ENCODE results near the gene GALNT16.

Gene GALNT16

GRCh38 chr14:69325646-69326265, 65.8 kb downstream of the GALNT16 start:
- DNase-seq (ENCODE audit: low read depth), result no peak
- H3K4me3 ChIP-seq (ENCODE audit: low read depth, low read length), result no peak overlapping the region

GRCh38 chr14:69326611-69327010, 66.7 kb downstream of the GALNT16 start:
- DNase-seq (ENCODE audit: low read depth), result no peak
- H3K4me3 ChIP-seq (ENCODE audit: low read depth, low read length), result no peak overlapping the region
- TF ChIP-seq MYC (IDR thresholded peaks at IDR 0.05; ENCODE audit: low read depth, low read length) (no peak), CTCF (IDR thresholded peaks at IDR 0.05; ENCODE audit: low read depth, low read length) (no peak), POLR2A (IDR thresholded peaks at IDR 0.05; ENCODE audit: extremely low read depth, insufficient read length) (no peak), MAX (IDR thresholded peaks at IDR 0.05; ENCODE audit: low read depth, low read length) (no peak)

More at GRCh38 chr14:69325646-69326265, 65.8 kb downstream of the GALNT16 start:
- no peak for TF ChIP-seq MAX (IDR thresholded peaks at IDR 0.05; ENCODE audit: low read depth, low read length)
- peak; percentile 20 for TF ChIP-seq CTCF (IDR thresholded peaks at IDR 0.05; ENCODE audit: low read depth, low read length)
- TF ChIP-seq MYC (IDR thresholded peaks at IDR 0.05; ENCODE audit: low read depth, low read length), result no peak
- no peak for TF ChIP-seq POLR2A (IDR thresholded peaks at IDR 0.05; ENCODE audit: extremely low read depth, insufficient read length)

GRCh38 chr14:69327507-69327906, 67.5 kb downstream of the GALNT16 start:
- TF ChIP-seq MAX (IDR thresholded peaks at IDR 0.05; ENCODE audit: low read depth, low read length) (no peak), MYC (IDR thresholded peaks at IDR 0.05; ENCODE audit: low read depth, low read length) (no peak), CTCF (IDR thresholded peaks at IDR 0.05; ENCODE audit: low read depth, low read length) (no peak), POLR2A (IDR thresholded peaks at IDR 0.05; ENCODE audit: extremely low read depth, insufficient read length) (no peak)
- H3K4me3 ChIP-seq (ENCODE audit: low read depth, low read length), result no peak overlapping the region
- DNase-seq (ENCODE audit: low read depth), result no peak

GRCh38 chr14:69328317-69328716, 68.4 kb downstream of the GALNT16 start:
- TF ChIP-seq MAX (IDR thresholded peaks at IDR 0.05; ENCODE audit: low read depth, low read length) (no peak), MYC (IDR thresholded peaks at IDR 0.05; ENCODE audit: low read depth, low read length) (no peak), CTCF (IDR thresholded peaks at IDR 0.05; ENCODE audit: low read depth, low read length) (no peak), POLR2A (IDR thresholded peaks at IDR 0.05; ENCODE audit: extremely low read depth, insufficient read length) (no peak)
- DNase-seq (ENCODE audit: low read depth), result no peak

GRCh38 chr14:69328765-69329164, 68.8 kb downstream of the GALNT16 start:
- TF ChIP-seq MYC (IDR thresholded peaks at IDR 0.05; ENCODE audit: low read depth, low read length) (no peak), POLR2A (IDR thresholded peaks at IDR 0.05; ENCODE audit: extremely low read depth, insufficient read length) (no peak), MAX (IDR thresholded peaks at IDR 0.05; ENCODE audit: low read depth, low read length) (no peak), CTCF (IDR thresholded peaks at IDR 0.05; ENCODE audit: low read depth, low read length) (no peak)
- H3K4me3 ChIP-seq (ENCODE audit: low read depth, low read length), result no peak overlapping the region

More at GRCh38 chr14:69328317-69328716, 68.4 kb downstream of the GALNT16 start:
- no peak overlapping the region for H3K4me3 ChIP-seq (ENCODE audit: low read depth, low read length)

More at GRCh38 chr14:69328765-69329164, 68.8 kb downstream of the GALNT16 start:
- DNase-seq (ENCODE audit: low read depth), result no peak

All from NB4 (cell line).